Ramos (cell line): Measurements from ENCODE around the gene INTS3.
"Not testable (repeated sequence)": the region's sequence is repeated elsewhere in the genome, so short reads cannot be mapped to it uniquely, and the experiment has no call there.

Experiments
- in situ Hi-C: fragments of 300-500 bp; cut with MboI; formaldehyde crosslinking; loops from one replicate; pipeline ENCODE4 v1.14.3; 2022; ENCODE audit warnings: low sequenced_read_pairs; ENCODE audit not compliant: unreplicated experiment

Gene INTS3

GRCh38 chr1:153775458-153776327 is 47.8 kb downstream of the INTS3 start:
- in situ Hi-C loops = no loop called here

DNA sequence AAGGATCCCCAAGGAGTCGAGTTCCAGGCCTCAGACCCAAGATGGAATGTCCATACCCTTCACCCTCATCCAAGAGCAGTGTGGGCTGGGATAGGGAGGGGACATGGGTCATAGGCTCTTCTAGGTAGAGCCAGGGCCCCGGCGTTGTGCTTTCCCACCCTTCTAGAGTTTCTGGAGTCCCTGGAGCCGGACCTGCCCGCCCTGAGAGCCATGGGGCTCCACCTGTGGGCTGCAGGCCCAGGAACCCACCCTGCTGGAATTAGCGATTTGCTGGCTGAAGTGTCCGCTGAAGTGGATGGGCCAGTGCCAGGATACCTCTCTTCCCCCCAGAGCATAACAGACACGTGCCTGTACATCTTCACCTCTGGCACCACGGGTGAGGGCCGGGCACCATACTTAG is 48.5 kb downstream of the INTS3 start:
- in situ Hi-C loops = no loop called here

DNA sequence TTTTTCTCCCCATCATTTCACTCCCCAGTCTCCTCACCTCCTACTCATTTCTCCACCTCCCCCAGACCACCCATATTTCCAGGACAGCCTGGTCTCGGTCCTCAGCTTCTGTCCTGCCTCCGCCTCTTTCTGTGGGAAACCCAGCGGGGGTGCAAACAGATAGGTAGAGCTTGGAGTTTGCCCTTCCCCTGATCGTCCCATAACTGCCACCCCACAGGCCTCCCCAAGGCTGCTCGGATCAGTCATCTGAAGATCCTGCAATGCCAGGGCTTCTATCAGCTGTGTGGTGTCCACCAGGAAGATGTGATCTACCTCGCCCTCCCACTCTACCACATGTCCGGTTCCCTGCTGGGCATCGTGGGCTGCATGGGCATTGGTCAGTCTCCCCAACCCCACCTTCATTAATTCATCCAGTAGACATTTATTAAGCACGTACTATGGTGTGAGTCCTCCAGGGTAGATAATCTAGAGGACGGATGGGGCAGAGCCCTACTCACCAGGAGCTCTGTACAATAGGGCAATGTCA is 49.1 kb downstream of the INTS3 start:
- in situ Hi-C loops = no loop called here

DNA sequence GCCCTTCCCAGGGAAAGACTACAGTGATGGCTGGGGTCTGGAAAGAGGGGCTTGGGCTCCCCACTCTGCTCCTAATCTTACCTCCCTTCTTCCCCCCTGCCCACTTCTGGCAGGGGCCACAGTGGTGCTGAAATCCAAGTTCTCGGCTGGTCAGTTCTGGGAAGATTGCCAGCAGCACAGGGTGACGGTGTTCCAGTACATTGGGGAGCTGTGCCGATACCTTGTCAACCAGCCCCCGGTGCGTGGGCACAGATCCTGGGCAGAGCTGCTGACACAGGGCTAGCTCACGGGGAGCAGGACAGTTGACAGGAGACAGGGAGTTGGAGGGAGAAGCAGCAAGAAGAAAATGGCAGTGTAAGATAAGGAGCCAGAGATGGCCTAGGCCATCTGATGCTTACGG is 49.8 kb downstream of the INTS3 start:
- in situ Hi-C loops = no loop called here

DNA sequence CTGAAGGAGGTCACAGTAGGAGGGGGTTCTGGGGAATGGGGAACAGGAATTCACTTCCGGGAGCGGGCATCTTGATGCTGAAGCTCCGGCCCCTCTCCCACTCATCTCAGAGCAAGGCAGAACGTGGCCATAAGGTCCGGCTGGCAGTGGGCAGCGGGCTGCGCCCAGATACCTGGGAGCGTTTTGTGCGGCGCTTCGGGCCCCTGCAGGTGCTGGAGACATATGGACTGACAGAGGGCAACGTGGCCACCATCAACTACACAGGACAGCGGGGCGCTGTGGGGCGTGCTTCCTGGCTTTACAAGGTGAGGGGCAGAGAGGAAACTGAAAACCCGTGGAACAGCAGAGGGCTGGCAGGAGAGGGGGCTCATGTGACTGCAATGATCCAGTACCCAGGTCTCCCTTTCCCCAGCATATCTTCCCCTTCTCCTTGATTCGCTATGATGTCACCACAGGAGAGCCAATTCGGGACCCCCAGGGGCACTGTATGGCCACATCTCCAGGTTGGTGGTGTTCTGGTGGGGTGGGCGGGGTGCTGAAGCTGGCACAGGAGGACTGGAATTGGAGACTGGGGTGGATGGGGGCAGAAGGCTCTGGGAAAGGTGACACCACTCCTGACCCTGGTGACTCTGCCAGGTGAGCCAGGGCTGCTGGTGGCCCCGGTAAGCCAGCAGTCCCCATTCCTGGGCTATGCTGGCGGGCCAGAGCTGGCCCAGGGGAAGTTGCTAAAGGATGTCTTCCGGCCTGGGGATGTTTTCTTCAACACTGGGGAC is 50.4 kb downstream of the INTS3 start:
- in situ Hi-C loops = no loop called here

GRCh38 chr1:153778824-153779519 is 51.1 kb downstream of the INTS3 start:
- in situ Hi-C loops = no loop called here

- in situ Hi-C loops = no loop called here
Measured at GRCh38 chr1:153779781-153780541, 52.1 kb downstream of the INTS3 start.

DNA sequence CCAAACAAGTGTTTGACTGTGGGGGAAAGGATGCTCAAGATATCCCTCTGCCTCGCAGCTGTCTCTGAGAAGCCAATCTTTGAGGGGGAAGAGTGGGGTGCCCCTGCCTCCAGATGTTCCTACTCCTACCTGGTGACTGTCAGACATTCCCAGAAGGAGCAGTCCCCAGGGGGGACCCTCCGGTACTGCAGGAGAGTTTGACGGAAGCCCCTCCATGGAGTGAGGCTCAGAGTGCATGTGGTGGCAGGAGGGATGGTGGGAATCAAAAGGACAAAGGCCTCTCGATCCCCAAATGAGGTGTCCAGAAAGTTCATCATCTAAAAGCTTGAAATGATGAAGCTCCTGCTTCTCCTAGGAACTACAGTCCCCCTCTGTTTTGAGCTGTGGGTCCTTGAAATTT is 52.7 kb downstream of the INTS3 start:
- in situ Hi-C loops = no loop called here

DNA sequence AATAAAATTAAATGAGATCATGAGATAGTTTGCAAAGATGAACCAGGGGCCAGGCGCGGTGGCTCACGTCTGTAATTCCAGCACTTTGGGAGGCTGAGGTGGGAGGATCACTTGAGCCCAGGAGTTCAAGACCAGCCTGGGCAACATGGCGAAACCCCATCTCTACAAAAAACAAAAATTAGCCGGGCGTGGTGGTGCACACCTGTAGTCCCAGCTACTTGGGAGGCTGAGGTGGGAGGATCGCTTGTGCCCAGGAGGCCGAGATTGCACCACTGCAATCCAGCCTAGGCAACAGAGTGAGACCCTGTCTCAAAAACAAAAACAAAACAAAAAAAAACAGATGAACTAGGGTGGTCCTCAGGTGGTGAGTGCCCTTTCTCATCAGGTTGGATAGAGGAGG is 54.8 kb downstream of the INTS3 start:
- in situ Hi-C loops = not testable (repeated sequence)

- in situ Hi-C loops = no loop called here
Measured at GRCh38 chr1:153783233-153784190, 55.7 kb downstream of the INTS3 start.

DNA sequence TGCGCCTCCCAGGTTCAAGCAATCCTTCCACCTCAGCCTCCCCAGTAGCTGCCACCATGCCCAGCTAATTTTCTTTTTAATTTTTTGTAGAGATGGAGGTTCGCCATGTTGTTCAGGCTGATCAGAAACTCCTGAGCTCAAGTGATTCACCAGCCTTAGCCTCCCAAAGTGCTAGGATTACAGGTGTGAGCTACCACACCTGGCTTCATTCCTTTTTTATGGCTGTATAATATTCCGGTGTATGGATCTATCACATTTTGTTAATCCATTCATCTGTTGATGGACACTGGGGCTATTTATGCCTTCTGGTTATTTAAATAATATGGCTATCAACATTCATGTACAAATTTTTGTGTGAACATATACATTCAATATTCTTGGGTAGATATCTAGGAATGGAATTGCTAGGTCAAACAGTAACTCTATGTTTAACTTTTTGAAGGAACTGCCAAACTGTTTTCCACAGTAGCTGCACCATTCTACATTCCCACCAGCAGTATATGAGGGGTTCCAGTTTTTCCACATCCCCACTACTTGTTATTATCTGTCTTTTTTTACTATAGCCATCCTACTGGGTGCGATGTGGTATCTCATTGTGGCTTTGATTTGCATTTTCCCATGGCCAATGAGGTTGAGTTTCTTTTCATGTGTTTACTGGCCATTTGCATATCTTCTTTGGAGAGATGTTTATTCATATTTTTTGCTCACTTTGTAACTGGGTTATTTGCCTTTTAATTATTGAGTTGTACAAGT is 58.4 kb downstream of the INTS3 start:
- in situ Hi-C loops = no loop called here

DNA sequence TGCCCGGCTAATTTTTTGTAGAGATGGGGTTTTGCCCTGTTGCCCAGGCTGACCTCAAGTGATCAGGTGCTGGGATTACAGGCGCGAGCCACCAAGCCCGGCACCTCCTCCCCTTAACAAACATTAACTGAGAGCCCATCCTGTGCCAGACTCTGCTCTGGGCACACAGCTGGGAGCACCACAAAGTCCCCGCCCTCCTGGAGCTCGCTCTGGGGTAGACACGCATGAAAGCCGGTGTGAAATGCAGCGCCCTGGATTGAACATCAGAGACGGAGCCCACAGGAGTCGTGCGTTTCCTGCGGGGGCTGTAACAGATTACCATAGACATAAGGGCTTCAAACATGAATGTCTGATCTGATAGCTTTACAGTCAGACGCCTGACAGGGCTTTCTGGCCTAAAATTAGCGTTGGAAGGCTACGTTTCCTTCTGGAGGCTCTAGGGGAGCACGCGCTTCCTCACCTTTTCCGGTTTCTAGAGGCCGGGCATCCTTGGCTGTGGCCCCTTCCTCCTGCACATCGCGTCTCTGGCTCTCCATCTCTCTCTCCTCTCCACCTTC is 61.7 kb downstream of the INTS3 start:
- in situ Hi-C loops = no loop called here

DNA sequence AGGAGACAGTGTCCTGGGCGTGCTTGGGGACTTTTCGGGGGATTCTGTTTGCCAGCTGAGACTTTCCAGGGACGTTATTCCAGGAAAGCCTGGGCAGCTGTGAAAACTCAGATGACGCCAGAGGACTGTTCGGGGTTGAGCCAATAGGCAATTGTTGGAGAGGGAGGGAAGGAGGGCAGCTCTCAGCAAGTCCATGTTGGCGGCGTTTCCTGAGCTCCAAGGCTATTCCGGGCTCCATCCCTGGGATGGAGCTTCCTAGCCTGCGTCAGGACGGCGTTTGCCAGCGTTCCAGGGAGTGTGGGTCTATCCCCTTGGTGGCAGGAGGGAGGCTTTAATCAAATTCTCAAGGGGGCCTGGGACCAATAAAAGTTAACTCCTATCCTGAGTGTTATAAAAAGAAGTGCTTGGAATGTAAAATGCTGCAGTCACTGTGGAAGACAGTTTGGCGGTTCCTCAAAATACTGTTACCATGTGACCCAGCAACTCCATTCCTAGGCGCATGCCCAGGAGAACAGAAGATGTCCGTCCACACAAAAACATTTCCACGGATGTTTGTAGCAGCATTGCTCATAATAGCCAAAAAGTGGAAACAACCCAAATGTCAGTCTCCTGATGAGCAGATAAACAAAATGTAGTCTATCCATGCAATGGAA is 62.6 kb downstream of the INTS3 start:
- in situ Hi-C loops = no loop called here

- in situ Hi-C loops = no loop called here
Measured at GRCh38 chr1:153790966-153791647, 63.3 kb downstream of the INTS3 start.

DNA sequence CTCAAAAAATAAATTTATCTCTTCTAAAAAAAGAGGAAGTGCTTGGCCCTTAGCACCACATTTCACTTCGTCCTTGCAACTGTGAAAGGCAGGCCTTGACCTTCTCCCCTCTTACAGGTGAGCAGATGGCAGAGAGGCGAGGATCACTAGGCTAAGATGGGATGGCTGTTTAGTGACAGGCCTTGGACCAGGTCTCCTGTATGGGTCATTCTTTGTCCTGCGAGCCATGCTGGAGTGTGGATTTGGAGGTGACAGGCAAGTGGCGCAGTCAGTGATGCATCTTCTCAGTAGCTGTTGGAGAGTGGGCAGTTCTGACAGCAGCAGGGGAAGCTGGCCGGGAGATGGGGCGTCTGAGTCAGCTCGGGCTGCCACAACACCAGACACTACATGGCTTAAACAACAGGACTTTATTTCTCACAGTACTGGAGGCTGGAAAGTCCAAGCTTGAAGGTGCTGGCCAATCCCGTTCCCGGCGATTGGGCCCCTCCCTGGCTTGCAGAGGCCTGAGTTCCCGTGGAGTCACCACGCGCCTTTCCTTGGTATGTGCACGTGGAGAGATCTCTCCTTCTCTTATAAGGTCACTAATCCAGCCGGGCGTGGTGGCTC is 63.9 kb downstream of the INTS3 start:
- in situ Hi-C loops = no loop called here

GRCh38 chr1:153792631-153793041 is 64.8 kb downstream of the INTS3 start:
- in situ Hi-C loops = no loop called here
